Endothelial cell of umbilical vein (primary cell): ENCODE data around the gene SELENOT. TPM values are rescaled to one million over a fixed set of nuclear protein-coding genes. Genes with fewer than 3 reads are reported as not detected.

Source experiments
- BruUV-seq: library from RNA; stranded (reverse); fragments of 400-500 nt; replicated peaks from 2 replicates; lab custom pipeline; 2021; lab: Mats Ljungman, UMichigan
- CTCF ChIA-PET: fragments of 300-600, 350-600 bp; sonication (Branson Sonifier 250); formaldehyde crosslinking; loops from one replicate; lab custom pipeline; 2021; ENCODE audit warnings: antibody characterized with exemption, inconsistent platforms; lab: Charles Lee
- POLR2A ChIA-PET: fragments of 300-600, 350-600 bp; sonication (Branson Sonifier 250); formaldehyde crosslinking; loops from one replicate; lab custom pipeline; 2021; ENCODE audit warnings: antibody characterized with exemption, inconsistent platforms; lab: Charles Lee
- DNase-seq: peaks from one replicate; pipeline ENCODE4 v3.0.0-alpha.2; 2011; ENCODE audit warnings: low read depth, low spot score
- FAIRE-seq: peaks from 2 replicates; lab custom pipeline; 2011; peaks lifted over from hg19 to GRCh38; lab: Jason Lieb, UNC
- H2AFZ ChIP-seq: 2 replicates; pipeline ENCODE4 v1.6.0; 2012; ENCODE audit warnings: low read depth, low read length, control low read depth, inconsistent platforms
- H3K27ac ChIP-seq: 2 replicates; pipeline ENCODE4 v1.5.1; 2011; ENCODE audit warnings: low read depth, mild to moderate bottlenecking, control low read depth, low read length, moderate library complexity; ENCODE audit not compliant: insufficient read depth
- H3K27me3 ChIP-seq, 2 experiments: 2 replicates each; pipeline versions ENCODE4 v1.6.0 to v1.6.1; 2011; ENCODE audit warnings: low read length in 2 of 2, mixed read lengths in 1 of 2; ENCODE audit not compliant: control insufficient read depth in 2 of 2, insufficient read depth in 2 of 2
- H3K36me3 ChIP-seq, 2 experiments: 2 replicates in 1 of 2; 3 replicates in 1 of 2; pipeline ENCODE4 v1.5.1; 2011; ENCODE audit warnings: low read length in 2 of 2, mild to moderate bottlenecking in 1 of 2, moderate library complexity in 1 of 2; ENCODE audit not compliant: control insufficient read depth in 2 of 2, insufficient read depth in 2 of 2; ENCODE audit errors: extremely low read depth in 1 of 2
- H3K4me1 ChIP-seq: 3 replicates; pipeline ENCODE4 v1.5.1; 2011; ENCODE audit warnings: mild to moderate bottlenecking, low read length; ENCODE audit not compliant: control insufficient read depth, insufficient read depth; ENCODE audit errors: extremely low read depth
- H3K4me2 ChIP-seq: 2 replicates; pipeline ENCODE4 v1.6.1; 2011; ENCODE audit warnings: low read length, control low read depth, mixed read lengths; ENCODE audit not compliant: insufficient read depth
- H3K4me3 ChIP-seq, 3 experiments: fragments of 200-600 bp in 1 of 3; sonication (generic), shearing (Covaris generic) in 1 of 3; replicated peaks in 1 of 3; 2 replicates each; pipeline ENCODE4 v1.5.1; 2011 to 2016; ENCODE audit warnings: control low read depth in 3 of 3, low read length in 3 of 3, mild to moderate bottlenecking in 2 of 3, inconsistent platforms in 1 of 3, low read depth in 1 of 3, moderate library complexity in 1 of 3; ENCODE audit not compliant: insufficient read depth in 1 of 3
- H3K79me2 ChIP-seq: 2 replicates; pipeline ENCODE4 v1.6.0; 2012; ENCODE audit warnings: low read length, inconsistent platforms; ENCODE audit not compliant: control insufficient read depth, insufficient read depth
- H3K9ac ChIP-seq: replicated peaks from 2 replicates; pipeline ENCODE3; 2011; ENCODE audit warnings: low read length, control low read depth; ENCODE audit not compliant: insufficient read depth; ENCODE audit errors: extremely low read depth
- H3K9me1 ChIP-seq: replicated peaks from 3 replicates; pipeline ENCODE4 v1.6.0; 2011; ENCODE audit warnings: mild to moderate bottlenecking, low read length; ENCODE audit not compliant: control insufficient read depth, insufficient read depth; ENCODE audit errors: extremely low read depth
- H3K9me3 ChIP-seq: replicated peaks from 2 replicates; pipeline ENCODE4 v1.5.1; 2012; ENCODE audit warnings: low read length, inconsistent platforms; ENCODE audit not compliant: control insufficient read depth, insufficient read depth
- H4K20me1 ChIP-seq: replicated peaks from 2 replicates; pipeline ENCODE3; 2011; ENCODE audit warnings: mild to moderate bottlenecking, low read length; ENCODE audit not compliant: control insufficient read depth, insufficient read depth; ENCODE audit errors: extremely low read depth
- EZH2 ChIP-seq: IDR thresholded peaks from 2 replicates; pipeline ENCODE4 v1.6.1; 2012; ENCODE audit warnings: borderline replicate concordance, low read depth, mild to moderate bottlenecking, moderate library complexity, low read length, inconsistent platforms; ENCODE audit not compliant: severe bottlenecking
- GATA2 ChIP-seq: IDR thresholded peaks from 2 replicates; pipeline ENCODE4 v1.7.0; 2011; ENCODE audit warnings: low read depth, mild to moderate bottlenecking, moderate library complexity, mixed read lengths, low read length; ENCODE audit not compliant: insufficient read length, insufficient read depth
- dilution Hi-C: fragments of 300-500 bp; cut with MboI; formaldehyde crosslinking; loops from one replicate; pipeline ENCODE4 v1.15.0; 2019; ENCODE audit warnings: low sequenced_read_pairs; ENCODE audit not compliant: extremely low pct_ligation_motif_present
- intact Hi-C: fragments of 100-400 bp; cut with micrococcal nuclease; formaldehyde crosslinking; loops from one replicate; pipeline ENCODE4 v1.10.0; 2022
- polyA plus RNA-seq, 4 experiments: library from polyadenylated mRNA; depleted of rRNA in 3 of 4; stranded (reverse) in 3 of 4; unstranded in 1 of 4; fragments of >200 nt; gene quantifications; 2 replicates each; pipeline versions ENCODE4 v1.2.1 to v1.2.3, GENCODE V29; 2011 to 2012; ENCODE audit warnings: missing spikeins in 1 of 4
- total RNA-seq: library from RNA; stranded (reverse); gene quantifications from 2 replicates; pipeline ENCODE4 v1.2.3, GENCODE V29; 2021
- TF ChIP-seq, protein P1 (sequence below): IDR thresholded peaks from 2 replicates; pipeline ENCODE4 v1.6.1; 2011; ENCODE audit not compliant: insufficient read depth, insufficient read length
- TF ChIP-seq, protein P2 (sequence below), 2 donors: IDR thresholded peaks; 1 replicate in 1 of 2; 2 replicates in 1 of 2; pipeline ENCODE4 v1.5.1; 2011; ENCODE audit warnings: low read length in 2 of 2, mild to moderate bottlenecking in 2 of 2, moderate library complexity in 2 of 2, control low read depth in 1 of 2, inconsistent platforms in 1 of 2, low read depth in 1 of 2; ENCODE audit not compliant: insufficient read depth in 1 of 2; ENCODE audit errors: extremely low read depth in 1 of 2

Gene SELENOT
- total and polyA plus RNA-seq, 2 donors (not counting 3 experiments of a cell fraction or from before 2014, with no cell fraction given): 103 to 299 TPM

DNA sequence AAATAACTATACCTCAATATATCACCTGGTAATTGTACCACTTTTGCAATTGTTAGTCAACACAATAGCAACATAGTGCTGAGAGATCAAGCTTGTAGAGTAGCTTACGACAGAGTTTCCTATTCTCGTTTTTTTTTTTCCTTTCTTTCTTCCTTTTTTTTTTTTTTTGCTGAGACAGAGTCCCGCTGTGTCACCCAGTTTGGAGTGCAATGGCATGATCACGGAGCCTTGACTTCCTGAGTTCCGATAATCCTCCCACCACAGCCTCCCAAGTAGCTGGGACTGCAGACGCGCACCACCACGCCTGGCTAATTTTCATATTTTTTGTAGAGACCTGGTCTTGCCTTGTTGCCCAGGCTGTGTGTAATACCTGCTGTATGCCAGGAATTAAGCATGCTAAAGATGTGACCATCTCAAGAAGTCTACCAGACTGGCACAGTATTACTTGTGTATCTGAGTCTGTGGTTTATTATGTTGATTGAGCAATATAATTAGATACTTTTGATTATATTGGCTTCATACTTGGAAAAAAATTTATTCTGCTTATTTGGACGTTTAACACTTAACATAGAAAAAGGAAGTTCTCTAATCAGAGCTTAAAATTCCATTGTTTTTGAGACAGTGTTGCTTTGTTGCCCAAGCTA lies 3.0 kb downstream of the SELENOT start:
- TF ChIP-seq EZH2: no peak
- no peak for TF ChIP-seq GATA2
- TF ChIP-seq, protein P1, sequence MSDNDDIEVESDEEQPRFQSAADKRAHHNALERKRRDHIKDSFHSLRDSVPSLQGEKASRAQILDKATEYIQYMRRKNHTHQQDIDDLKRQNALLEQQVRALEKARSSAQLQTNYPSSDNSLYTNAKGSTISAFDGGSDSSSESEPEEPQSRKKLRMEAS: no peak
- TF ChIP-seq, protein P2, sequence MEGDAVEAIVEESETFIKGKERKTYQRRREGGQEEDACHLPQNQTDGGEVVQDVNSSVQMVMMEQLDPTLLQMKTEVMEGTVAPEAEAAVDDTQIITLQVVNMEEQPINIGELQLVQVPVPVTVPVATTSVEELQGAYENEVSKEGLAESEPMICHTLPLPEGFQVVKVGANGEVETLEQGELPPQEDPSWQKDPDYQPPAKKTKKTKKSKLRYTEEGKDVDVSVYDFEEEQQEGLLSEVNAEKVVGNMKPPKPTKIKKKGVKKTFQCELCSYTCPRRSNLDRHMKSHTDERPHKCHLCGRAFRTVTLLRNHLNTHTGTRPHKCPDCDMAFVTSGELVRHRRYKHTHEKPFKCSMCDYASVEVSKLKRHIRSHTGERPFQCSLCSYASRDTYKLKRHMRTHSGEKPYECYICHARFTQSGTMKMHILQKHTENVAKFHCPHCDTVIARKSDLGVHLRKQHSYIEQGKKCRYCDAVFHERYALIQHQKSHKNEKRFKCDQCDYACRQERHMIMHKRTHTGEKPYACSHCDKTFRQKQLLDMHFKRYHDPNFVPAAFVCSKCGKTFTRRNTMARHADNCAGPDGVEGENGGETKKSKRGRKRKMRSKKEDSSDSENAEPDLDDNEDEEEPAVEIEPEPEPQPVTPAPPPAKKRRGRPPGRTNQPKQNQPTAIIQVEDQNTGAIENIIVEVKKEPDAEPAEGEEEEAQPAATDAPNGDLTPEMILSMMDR (IDR thresholded peaks at IDR 0.05; ENCODE audit: extremely low read depth in 1 of 2, insufficient read depth in 1 of 2, low read depth in 1 of 2, low read length in 2 of 2): no peak
- Histone ChIP-seq H3K27me3 (no peaks in the 10 kb centered on the region), H3K9ac (no peak overlapping the region), H3K9me3 (no peaks in the 10 kb centered on the region), H3K9me1 (no peaks in the 10 kb centered on the region), H3K4me3 (no peak overlapping the region), H2AFZ (no peak overlapping the region), H3K27ac (no peak overlapping the region), H3K36me3 (no peaks in the 10 kb centered on the region), H3K4me2 (no peak overlapping the region), H4K20me1 (peaks cover 7% of the 10 kb centered on the region), H3K79me2 (peaks cover 76% of the 10 kb centered on the region), H3K4me1 (peaks cover 12% of the 10 kb centered on the region)
- dilution Hi-C loops (no loop called here), intact Hi-C loops (no loop called here)
- no TSS peak for BruUV-seq
- no peak for FAIRE-seq
- no peak for DNase-seq
- ChIA-PET CTCF (interaction anchor here (0.6 to 0.8 kb wide), 4 partner anchors 14 to 116 kb away, joined by 3 to 6 read pairs (median 3); no protein-coding TSS in a partner anchor), POLR2A (no interaction called here)
